Thyroid gland (tissue), 4 donors: ENCODE data around the gene WASL.

Source experiments
- POLR2A ChIP-seq, 2 donors: fragments of 450-650 bp; IDR thresholded peaks; one replicate each; pipeline ENCODE4 v1.6.1; 2017; ENCODE audit warnings: antibody characterized with exemption in 2 of 2, mild to moderate bottlenecking in 2 of 2, moderate library complexity in 1 of 2
- TF ChIP-seq, protein P1 (sequence below), 6 experiments: fragments of 200-600 bp in 3 of 6; fragments of 450-650 bp in 3 of 6; sonication (generic) in 3 of 6; IDR thresholded peaks; one replicate each; pipeline ENCODE4 v1.5.1; 2016 to 2019; ENCODE audit warnings: antibody characterized with exemption in 6 of 6, mild to moderate bottlenecking in 2 of 6, inconsistent platforms in 1 of 6, moderate library complexity in 1 of 6

DNA sequence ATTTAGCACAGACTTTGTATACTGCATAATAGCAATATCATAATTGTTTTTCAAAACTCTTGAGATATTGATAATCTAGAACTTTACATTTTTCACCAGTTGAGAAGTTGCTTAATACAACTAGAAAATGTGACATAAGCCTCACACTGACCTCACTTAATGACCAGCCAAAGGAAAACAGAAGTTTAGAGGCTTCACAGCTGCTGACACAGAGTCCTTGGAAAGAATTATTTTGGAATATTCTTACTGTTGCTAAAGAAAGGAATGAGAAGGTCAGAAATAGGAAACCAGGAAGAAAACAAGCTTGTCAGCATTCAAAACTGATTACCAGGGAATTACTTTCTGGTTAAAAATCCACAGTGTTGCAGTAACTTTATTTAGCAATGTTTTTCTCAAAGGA is 35.5 kb upstream of the WASL start:
- TF ChIP-seq, protein P1, sequence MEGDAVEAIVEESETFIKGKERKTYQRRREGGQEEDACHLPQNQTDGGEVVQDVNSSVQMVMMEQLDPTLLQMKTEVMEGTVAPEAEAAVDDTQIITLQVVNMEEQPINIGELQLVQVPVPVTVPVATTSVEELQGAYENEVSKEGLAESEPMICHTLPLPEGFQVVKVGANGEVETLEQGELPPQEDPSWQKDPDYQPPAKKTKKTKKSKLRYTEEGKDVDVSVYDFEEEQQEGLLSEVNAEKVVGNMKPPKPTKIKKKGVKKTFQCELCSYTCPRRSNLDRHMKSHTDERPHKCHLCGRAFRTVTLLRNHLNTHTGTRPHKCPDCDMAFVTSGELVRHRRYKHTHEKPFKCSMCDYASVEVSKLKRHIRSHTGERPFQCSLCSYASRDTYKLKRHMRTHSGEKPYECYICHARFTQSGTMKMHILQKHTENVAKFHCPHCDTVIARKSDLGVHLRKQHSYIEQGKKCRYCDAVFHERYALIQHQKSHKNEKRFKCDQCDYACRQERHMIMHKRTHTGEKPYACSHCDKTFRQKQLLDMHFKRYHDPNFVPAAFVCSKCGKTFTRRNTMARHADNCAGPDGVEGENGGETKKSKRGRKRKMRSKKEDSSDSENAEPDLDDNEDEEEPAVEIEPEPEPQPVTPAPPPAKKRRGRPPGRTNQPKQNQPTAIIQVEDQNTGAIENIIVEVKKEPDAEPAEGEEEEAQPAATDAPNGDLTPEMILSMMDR (IDR thresholded peaks at IDR 0.05), result no peak
- no peak for TF ChIP-seq POLR2A (IDR thresholded peaks at IDR 0.05)
